Sigmoid colon (tissue), 4 donors: Measurements from ENCODE around the gene ARL13B.

Experiments
- EP300 ChIP-seq, 4 donors: sonication (generic); formaldehyde crosslinking; IDR thresholded peaks; one replicate each; pipeline ENCODE4 v1.6.1; 2017; ENCODE audit warnings: antibody characterized with exemption in 4 of 4
- POLR2A ChIP-seq, 2 donors: fragments of 450-650 bp; IDR thresholded peaks; one replicate each; pipeline ENCODE4 v1.6.1; 2016; ENCODE audit warnings: antibody characterized with exemption in 2 of 2, mild to moderate bottlenecking in 2 of 2, moderate library complexity in 2 of 2
- POLR2AphosphoS5 ChIP-seq, 4 donors: sonication (generic); formaldehyde crosslinking; IDR thresholded peaks; one replicate each; pipeline ENCODE4 v1.6.1; 2017; ENCODE audit warnings: antibody characterized with exemption in 4 of 4
- TF ChIP-seq, protein P1 (sequence below), 4 experiments: fragments of 450-650 bp in 3 of 4; fragments of 200-600 bp in 1 of 4; IDR thresholded peaks; one replicate each; pipeline ENCODE4 v1.5.1; 2016 to 2019; ENCODE audit warnings: antibody characterized with exemption in 4 of 4, mild to moderate bottlenecking in 3 of 4, moderate library complexity in 2 of 4

DNA sequence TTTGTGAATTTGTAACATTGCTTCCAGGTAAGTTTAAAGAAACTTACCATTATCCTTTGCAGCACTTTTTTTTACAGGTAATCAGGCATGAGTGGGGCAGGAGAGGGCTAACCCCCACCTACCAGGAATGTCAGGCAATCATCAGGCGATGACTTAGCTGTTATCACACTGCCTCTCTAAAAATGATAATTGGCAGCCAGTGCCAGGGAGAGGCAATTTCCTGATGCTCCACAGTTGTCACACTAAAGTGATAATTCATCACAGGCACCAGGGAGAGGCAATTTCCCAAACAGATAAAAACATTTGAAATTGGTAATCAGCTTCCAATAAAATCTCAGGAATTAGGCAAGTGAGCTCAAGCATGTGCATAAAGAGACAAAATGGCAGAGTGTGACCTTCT, 109.2 kb downstream of the ARL13B start:
- TF ChIP-seq, protein P1, sequence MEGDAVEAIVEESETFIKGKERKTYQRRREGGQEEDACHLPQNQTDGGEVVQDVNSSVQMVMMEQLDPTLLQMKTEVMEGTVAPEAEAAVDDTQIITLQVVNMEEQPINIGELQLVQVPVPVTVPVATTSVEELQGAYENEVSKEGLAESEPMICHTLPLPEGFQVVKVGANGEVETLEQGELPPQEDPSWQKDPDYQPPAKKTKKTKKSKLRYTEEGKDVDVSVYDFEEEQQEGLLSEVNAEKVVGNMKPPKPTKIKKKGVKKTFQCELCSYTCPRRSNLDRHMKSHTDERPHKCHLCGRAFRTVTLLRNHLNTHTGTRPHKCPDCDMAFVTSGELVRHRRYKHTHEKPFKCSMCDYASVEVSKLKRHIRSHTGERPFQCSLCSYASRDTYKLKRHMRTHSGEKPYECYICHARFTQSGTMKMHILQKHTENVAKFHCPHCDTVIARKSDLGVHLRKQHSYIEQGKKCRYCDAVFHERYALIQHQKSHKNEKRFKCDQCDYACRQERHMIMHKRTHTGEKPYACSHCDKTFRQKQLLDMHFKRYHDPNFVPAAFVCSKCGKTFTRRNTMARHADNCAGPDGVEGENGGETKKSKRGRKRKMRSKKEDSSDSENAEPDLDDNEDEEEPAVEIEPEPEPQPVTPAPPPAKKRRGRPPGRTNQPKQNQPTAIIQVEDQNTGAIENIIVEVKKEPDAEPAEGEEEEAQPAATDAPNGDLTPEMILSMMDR (IDR thresholded peaks at IDR 0.05) = no peak
- TF ChIP-seq POLR2AphosphoS5 (IDR thresholded peaks at IDR 0.05) (no peak), EP300 (IDR thresholded peaks at IDR 0.05) (no peak), POLR2A (IDR thresholded peaks at IDR 0.05) (no peak)
